ENCODE results near the gene BCAS3.

DNA sequence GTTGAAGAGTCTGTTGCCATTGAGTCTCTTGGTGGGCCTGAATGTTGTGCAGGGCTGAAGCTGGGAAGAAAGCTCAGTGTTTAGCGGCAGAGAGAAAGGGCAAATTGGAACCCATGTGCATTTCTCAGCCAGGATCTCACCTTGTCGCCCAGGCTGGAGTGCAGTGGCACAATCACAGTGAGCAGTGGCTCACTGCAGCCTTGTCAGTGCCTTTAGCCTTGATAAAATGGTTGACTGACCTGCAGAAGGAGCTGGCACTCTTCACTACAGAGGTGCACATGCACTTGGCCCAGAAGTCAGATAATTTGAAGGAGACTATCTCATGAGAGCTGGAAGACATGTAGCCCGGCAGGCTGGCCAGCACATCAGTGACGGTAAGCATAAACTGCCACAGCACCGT lies 597.7 kb downstream of the BCAS3 start:
- TF ChIP-seq, protein P1, sequence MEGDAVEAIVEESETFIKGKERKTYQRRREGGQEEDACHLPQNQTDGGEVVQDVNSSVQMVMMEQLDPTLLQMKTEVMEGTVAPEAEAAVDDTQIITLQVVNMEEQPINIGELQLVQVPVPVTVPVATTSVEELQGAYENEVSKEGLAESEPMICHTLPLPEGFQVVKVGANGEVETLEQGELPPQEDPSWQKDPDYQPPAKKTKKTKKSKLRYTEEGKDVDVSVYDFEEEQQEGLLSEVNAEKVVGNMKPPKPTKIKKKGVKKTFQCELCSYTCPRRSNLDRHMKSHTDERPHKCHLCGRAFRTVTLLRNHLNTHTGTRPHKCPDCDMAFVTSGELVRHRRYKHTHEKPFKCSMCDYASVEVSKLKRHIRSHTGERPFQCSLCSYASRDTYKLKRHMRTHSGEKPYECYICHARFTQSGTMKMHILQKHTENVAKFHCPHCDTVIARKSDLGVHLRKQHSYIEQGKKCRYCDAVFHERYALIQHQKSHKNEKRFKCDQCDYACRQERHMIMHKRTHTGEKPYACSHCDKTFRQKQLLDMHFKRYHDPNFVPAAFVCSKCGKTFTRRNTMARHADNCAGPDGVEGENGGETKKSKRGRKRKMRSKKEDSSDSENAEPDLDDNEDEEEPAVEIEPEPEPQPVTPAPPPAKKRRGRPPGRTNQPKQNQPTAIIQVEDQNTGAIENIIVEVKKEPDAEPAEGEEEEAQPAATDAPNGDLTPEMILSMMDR (IDR thresholded peaks at IDR 0.05): no peak
- no peak for TF ChIP-seq EP300 (IDR thresholded peaks at IDR 0.05)
- TF ChIP-seq POLR2A (IDR thresholded peaks at IDR 0.05): no peak
- TF ChIP-seq POLR2AphosphoS5 (IDR thresholded peaks at IDR 0.05): no peak
